Right lobe of liver (tissue), 4 donors: ENCODE data around the gene E2F6.

Experiments
- POLR2A ChIP-seq: fragments of 450-650 bp; IDR thresholded peaks from one replicate; pipeline ENCODE4 v1.6.1; 2017; ENCODE audit warnings: antibody characterized with exemption, mild to moderate bottlenecking
- TF ChIP-seq, protein P1 (sequence below), 4 donors: fragments of 200-600 bp in 3 of 4; fragments of 450-650 bp in 1 of 4; IDR thresholded peaks; one replicate each; pipeline versions ENCODE4 v1.5.1 to v1.8.0; 2016 to 2022; ENCODE audit warnings: antibody characterized with exemption in 4 of 4, mild to moderate bottlenecking in 2 of 4
- donor health status: DM: no; HTN: no; CAD: no.
- donor health status: DM: no; HTN: no; CAD: no.
- donor health status: DM: no; HTN: yes; CAD: no.

DNA sequence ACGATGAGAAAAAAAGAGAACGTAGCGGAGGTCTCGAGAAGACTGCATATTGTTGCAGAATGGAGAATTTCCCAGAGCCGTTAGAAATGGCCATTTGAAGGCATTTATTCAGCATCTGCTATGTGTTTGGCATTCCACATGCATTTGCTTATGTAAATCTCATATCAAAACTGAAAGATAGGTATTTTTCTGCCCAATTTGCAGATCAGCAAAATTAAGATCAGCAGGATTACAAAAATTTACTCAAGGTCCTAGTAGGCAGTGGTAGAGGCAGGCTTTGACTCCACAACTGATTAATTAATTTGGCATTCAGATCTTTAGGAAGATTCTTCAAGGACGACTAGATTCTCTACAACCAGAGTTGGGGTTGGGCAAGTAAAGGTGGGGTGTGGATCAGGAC lies 1.8 kb upstream of the E2F6 start:
- TF ChIP-seq, protein P1, sequence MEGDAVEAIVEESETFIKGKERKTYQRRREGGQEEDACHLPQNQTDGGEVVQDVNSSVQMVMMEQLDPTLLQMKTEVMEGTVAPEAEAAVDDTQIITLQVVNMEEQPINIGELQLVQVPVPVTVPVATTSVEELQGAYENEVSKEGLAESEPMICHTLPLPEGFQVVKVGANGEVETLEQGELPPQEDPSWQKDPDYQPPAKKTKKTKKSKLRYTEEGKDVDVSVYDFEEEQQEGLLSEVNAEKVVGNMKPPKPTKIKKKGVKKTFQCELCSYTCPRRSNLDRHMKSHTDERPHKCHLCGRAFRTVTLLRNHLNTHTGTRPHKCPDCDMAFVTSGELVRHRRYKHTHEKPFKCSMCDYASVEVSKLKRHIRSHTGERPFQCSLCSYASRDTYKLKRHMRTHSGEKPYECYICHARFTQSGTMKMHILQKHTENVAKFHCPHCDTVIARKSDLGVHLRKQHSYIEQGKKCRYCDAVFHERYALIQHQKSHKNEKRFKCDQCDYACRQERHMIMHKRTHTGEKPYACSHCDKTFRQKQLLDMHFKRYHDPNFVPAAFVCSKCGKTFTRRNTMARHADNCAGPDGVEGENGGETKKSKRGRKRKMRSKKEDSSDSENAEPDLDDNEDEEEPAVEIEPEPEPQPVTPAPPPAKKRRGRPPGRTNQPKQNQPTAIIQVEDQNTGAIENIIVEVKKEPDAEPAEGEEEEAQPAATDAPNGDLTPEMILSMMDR (IDR thresholded peaks at IDR 0.05): no peak
- no peak for TF ChIP-seq POLR2A
